Urinary bladder (tissue), 4 donors: Measurements from ENCODE around the gene FBXO15. TPM values are rescaled to one million over a fixed set of nuclear protein-coding genes. Genes with fewer than 3 reads are reported as not detected.
A peak's percentile ranks its signal among the peaks of the same experiment; 100 is the strongest.

Source experiments
- DNase-seq: peaks from one replicate; pipeline ENCODE4 v3.0.0-alpha.2; 2015; ENCODE audit errors: extremely low spot score
- H3K27ac ChIP-seq: one replicate; pipeline ENCODE4 v1.5.1; 2013; ENCODE audit warnings: low read depth, mild to moderate bottlenecking, moderate library complexity
- H3K36me3 ChIP-seq: one replicate; pipeline ENCODE4 v1.6.1; 2013; ENCODE audit warnings: mild to moderate bottlenecking, moderate library complexity; ENCODE audit not compliant: insufficient read depth
- H3K4me1 ChIP-seq: one replicate; pipeline ENCODE4 v1.6.1; 2013; ENCODE audit warnings: mild to moderate bottlenecking, moderate library complexity; ENCODE audit not compliant: insufficient read depth
- H3K4me3 ChIP-seq: one replicate; pipeline ENCODE4 v1.5.1; 2013; ENCODE audit warnings: low read depth, low read length
- WGBS: extraction: QIAGEN DNeasy Blood & Tissue Kit; methylation state at CpG from one replicate; pipeline ENCODE4 v1.1.7; 2013; 5-methylcytosine and 5-hydroxymethylcytosine counted together
- polyA plus RNA-seq: library from polyadenylated mRNA; stranded (reverse); fragments of 200-250 nt; gene quantifications from one replicate; pipeline ENCODE4 v1.2.3, GENCODE V29; 2013
- total RNA-seq: library from RNA; depleted of rRNA; stranded (reverse); fragments of >200 nt; gene quantifications from one replicate; pipeline ENCODE4 v1.2.3, GENCODE V29; 2014
- donor health status: healthy with polysubstance abuse.
- donor health status: healthy.

FBXO15 gene
- total and polyA plus RNA-seq, 2 donors = 0.38 to 1.1 TPM

DNA sequence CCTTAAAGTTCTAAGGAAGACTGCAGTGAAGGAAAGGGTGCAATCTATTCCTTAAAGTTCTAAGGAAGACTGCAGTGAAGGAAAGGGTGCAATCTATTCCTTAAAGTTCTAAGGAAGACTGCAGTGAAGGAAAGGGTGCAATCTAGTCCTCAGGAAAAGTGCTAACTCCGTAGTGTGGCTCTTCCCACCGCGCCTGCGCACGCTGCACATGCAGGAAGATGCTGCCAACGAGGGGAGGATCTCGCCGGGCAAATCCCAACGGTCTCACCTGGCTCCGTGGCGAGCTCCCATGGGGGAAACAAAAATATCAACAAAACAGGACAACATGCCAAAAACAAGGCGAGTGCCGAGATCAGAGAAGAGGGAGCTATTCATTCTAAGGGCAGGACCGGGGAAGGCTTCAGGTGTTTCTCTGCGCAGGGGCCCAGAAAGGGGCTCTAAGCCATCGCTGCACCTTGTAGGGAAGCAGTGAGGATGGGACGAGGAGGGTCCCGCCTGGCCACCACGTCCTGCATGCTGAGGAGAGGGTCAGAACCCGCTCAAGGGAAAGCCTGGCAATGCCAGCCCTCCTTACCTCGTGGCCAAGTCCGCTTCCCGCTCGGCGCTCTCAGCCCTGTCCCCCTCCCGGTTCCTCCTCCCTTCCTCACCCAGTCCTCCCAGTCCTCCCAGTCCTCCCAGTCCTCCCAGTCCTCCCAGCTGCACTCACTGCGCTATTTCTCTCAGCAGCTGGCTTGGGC, 25.2 kb upstream of the FBXO15 start:
- Histone ChIP-seq H3K4me1 (no peaks in the 10 kb centered on the region), H3K36me3 (no peaks in the 10 kb centered on the region), H3K27ac (no peak overlapping the region), H3K4me3 (no peak overlapping the region)
- WGBS = 87% methylated on average over 27 of the region's 27 CpGs
- DNase-seq = no peak

DNA sequence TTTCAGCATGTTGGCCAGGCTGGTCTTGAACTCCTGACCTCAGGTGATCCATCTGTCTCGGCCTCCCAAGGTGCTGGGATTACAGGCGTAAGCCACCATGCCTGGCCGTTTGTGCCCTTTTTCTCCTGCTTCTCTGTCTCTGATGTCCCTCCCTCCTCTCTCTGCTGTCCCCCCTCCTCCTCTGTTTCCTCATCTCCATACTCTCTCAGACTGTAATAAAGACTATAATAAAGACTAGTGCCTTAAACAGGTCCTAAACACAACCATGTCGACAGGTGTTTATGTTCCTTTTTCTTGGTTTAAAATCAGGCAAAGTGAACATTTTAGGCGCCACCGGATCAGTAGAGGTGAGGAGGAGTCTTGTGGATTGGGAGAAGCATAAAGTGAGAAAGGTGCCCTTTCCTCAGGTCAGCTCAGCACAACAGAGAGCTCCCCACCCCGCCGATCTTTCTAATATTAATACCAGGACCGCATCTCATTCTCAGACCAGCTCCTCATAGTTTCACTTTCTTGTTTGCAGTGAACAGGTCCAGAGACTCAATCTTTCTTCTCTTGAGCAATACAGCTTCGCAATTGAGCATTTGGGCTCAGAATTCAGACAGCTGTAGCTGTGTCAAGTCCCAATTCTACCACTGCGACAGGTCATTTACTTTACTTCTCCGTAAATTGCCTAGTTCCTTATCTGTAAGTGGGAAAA, 24.4 kb upstream of the FBXO15 start:
- H3K36me3 ChIP-seq = no peaks in the 10 kb centered on the region
- WGBS = 67% methylated on average over 12 of the region's 12 CpGs
- H3K27ac ChIP-seq = no peak overlapping the region
- DNase-seq = no peak
- no peaks in the 10 kb centered on the region for H3K4me1 ChIP-seq
- no peak overlapping the region for H3K4me3 ChIP-seq

DNA sequence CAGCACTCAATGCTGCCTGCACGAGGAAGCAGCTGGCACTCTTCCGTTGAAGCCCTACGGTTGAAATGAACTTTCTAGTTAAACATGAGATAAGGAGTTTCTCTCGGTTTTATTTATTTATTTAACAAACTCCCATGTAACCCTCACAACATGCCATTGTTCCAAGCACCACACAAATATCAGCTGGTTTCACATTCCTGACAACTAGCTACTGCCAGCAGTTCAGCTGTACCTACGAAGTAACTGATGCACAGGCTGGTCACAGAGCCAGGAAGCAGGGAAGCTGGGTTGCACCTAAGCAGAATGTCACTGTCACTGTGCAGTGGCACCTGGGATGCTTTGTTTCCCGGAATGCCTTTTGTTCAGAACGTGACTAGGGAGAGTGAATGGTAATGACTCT, 18.8 kb upstream of the FBXO15 start:
- DNase-seq = no peak
- 32% methylated on average over 7 of the region's 7 CpGs for WGBS
- H3K27ac ChIP-seq = no peak overlapping the region

DNA sequence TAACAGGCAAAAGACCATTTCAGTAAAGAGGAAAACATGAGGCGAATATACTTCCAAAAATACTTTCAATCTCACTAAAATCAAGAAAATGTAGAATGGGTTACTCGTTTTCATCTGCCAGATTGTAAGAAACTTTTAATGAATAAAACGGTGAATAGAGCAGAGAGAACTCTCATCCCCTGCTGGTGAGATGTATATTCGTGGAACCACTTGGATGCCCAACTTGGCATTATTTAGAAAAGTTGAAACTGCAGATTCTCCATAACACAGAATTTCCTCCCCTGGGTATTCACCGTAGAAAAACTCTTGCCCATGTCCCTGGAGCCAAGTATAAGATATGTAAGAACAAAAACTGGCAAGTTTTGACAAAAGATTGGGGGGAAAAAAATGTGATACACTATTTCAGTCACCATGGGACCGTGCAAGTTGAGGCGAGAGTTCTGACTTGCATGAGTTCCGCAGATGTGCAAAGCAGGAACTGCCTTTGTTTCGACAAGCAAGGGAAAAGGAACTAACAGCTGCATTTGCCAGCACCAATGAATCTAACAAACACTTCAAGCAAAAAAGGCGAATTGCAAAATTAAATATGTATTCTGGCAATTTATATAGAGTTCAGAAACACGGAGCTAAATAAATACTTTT, 15.5 kb upstream of the FBXO15 start:
- no peak overlapping the region for H3K27ac ChIP-seq
- peaks cover 2% of the 10 kb centered on the region for H3K36me3 ChIP-seq
- H3K4me1 ChIP-seq = no peaks in the 10 kb centered on the region
- WGBS = 76% methylated on average over 11 of the region's 11 CpGs
- no peak overlapping the region for H3K4me3 ChIP-seq
- DNase-seq = peak; percentile 61

More for the DNA sequence above, 18.8 kb upstream of the FBXO15 start:
- Histone ChIP-seq H3K36me3 (no peaks in the 10 kb centered on the region), H3K4me3 (no peak overlapping the region), H3K4me1 (no peaks in the 10 kb centered on the region)

DNA sequence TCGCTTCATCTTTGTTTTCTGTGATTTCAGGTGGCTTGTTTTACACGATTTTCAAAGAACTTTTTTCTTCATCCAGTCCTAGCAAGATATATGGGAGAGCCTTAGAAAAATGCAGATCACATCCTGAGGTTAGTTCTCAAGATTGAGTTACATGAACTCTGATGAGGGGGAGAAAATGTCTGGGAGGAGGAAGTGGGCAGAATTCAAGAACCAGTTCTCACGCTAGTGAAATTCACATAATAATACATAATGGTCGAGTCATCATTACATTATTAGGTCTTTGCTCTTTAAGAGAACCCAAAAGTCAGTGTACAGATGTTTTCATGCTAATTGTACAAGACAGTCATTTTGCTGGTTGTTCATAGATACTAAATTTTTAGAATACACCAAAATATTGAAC, 7.6 kb upstream of the FBXO15 start:
- 86% methylated on average over 4 of the region's 4 CpGs for WGBS

DNA sequence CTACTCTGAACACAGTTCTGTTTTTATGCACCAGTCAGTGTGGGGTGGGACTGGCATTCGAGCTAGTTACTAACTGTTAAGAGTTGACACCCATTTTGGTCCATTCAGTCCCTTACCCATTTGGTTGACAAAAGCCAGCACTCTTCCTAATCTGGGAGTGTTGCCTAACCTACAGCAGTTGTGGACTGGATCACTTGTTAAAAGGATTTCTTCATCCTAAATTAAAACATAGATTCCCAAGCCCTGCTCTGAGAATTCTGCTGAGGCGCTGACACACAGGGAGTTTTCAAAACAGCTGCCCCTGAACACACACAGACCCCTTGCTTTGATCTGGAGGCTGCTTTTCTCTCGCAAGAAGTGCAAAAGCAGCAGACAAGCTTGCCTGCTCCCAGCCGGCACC, 7.1 kb upstream of the FBXO15 start:
- no peak overlapping the region for H3K27ac ChIP-seq
- 86% methylated on average over 4 of the region's 4 CpGs for WGBS
- peaks cover 2% of the 10 kb centered on the region for H3K36me3 ChIP-seq
- H3K4me3 ChIP-seq = no peak overlapping the region
- H3K4me1 ChIP-seq = no peaks in the 10 kb centered on the region
- no peak for DNase-seq

More for the DNA sequence above, 7.6 kb upstream of the FBXO15 start:
- Histone ChIP-seq H3K4me1 (no peaks in the 10 kb centered on the region), H3K27ac (no peak overlapping the region), H3K36me3 (peaks cover 5% of the 10 kb centered on the region), H3K4me3 (no peak overlapping the region)
- DNase-seq = no peak

DNA sequence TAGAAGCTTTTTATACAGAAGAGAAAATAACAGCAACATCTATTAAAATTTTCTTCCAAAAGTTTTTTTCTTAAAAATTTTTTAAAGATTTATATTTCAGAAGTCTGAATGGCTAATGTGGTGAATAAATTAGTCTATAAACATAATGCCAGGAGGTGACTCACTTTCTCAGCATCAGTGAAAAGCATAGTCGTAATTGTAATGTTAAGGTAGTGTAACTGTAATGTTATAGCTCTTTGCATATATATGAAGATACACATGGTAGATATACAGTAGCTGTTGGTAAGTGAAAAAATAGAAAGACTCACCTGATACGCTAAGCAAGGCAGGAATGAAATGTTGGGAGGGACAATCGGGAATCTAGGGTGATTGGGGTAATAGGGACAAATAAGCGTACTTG, 6.2 kb upstream of the FBXO15 start:
- no peak for DNase-seq
- WGBS = 92% methylated on average over 4 of the region's 4 CpGs
- Histone ChIP-seq H3K4me1 (no peaks in the 10 kb centered on the region), H3K27ac (no peak overlapping the region), H3K36me3 (peaks cover 2% of the 10 kb centered on the region), H3K4me3 (no peak overlapping the region)

DNA sequence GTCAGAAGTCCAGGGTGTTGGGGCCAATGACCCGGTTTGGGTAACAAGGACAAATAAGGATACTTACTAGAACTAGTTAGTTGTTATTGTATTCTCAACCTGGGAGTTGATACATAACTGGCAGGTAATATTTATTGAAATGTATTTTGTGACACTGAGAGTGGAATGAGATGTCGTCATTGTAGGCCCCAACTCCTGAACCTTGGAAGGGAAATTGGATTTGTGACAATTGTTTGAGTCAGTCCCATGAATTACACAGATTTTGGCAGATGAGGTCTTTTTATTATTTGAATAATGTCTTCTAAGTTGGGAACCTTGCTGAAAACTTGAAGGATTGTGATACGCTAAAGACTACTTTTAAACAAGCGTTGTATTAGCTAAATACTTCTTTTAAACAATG, 5.7 kb upstream of the FBXO15 start:
- DNase-seq = no peak
- Histone ChIP-seq H3K4me3 (no peak overlapping the region), H3K27ac (no peak overlapping the region), H3K36me3 (peaks cover 2% of the 10 kb centered on the region), H3K4me1 (no peaks in the 10 kb centered on the region)
- WGBS = 87% methylated on average over 4 of the region's 4 CpGs

DNA sequence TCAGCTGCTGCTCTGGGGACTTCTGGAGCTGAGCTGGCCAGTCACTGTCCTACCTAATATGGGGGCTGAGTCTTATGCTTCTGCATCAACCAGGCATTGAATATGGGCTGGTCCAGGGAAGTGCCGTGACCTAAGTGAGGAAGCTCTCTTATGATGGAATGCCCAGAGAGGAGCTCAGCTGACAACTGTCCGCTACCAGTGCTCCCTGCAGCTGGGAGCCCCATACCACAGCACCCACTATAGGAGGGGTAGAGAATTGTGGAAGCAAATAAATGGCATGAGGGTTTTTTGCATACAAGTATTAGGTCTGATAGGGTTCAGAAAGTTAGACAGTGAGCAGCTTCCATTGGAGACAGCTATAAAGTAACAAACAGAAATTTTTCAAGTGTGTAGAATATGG, 5.2 kb upstream of the FBXO15 start:
- H3K4me3 ChIP-seq = no peak overlapping the region
- H3K4me1 ChIP-seq = no peaks in the 10 kb centered on the region
- DNase-seq = no peak
- WGBS = 92% methylated on average over 2 of the region's 2 CpGs
- peaks cover 2% of the 10 kb centered on the region for H3K36me3 ChIP-seq
- H3K27ac ChIP-seq = no peak overlapping the region

DNA sequence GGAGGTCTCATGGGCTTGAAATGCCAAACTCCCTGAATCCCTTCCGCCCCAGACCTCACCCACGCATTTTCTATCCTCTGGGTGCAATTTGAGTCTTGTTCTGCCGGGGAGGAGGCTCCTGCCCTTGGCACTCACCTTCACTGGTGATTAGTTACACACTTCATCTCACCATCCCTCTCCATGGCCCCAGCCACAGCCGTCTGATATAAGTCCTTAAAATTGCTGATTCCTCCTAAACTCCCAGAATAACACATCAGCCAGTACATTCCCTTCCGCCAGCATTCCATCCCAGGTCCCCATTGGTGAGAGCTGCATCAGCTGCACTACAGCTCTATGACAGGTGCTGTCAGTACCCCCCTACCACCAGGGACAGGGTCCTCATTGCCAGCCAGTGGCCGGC, 4.6 kb upstream of the FBXO15 start:
- DNase-seq = no peak
- no peak overlapping the region for H3K4me3 ChIP-seq
- no peaks in the 10 kb centered on the region for H3K4me1 ChIP-seq
- WGBS = 87% methylated on average over 6 of the region's 6 CpGs
- no peak overlapping the region for H3K27ac ChIP-seq
- peaks cover 2% of the 10 kb centered on the region for H3K36me3 ChIP-seq

DNA sequence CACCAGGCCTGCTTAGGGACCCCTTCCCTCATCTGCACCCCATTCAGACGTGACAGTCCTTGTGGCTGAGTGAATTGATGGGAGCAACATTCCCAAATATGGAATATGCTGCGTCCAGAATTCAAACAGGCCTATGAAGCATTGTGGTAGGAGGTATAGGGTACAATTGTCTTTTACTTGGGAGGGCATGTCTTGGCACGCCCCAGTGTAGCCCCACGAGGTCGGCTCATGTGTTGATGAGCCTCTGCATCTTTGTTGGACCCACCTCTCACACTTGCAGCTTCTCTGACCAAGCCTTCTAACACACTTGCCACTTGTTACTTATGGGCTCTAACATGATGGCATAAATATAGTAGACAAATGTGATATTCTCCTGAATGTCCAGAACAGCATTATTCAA, 2.2 kb upstream of the FBXO15 start:
- Histone ChIP-seq H3K4me3 (no peak overlapping the region), H3K4me1 (no peaks in the 10 kb centered on the region), H3K36me3 (no peaks in the 10 kb centered on the region), H3K27ac (no peak overlapping the region)
- no peak for DNase-seq
- 76% methylated on average over 5 of the region's 5 CpGs for WGBS

DNA sequence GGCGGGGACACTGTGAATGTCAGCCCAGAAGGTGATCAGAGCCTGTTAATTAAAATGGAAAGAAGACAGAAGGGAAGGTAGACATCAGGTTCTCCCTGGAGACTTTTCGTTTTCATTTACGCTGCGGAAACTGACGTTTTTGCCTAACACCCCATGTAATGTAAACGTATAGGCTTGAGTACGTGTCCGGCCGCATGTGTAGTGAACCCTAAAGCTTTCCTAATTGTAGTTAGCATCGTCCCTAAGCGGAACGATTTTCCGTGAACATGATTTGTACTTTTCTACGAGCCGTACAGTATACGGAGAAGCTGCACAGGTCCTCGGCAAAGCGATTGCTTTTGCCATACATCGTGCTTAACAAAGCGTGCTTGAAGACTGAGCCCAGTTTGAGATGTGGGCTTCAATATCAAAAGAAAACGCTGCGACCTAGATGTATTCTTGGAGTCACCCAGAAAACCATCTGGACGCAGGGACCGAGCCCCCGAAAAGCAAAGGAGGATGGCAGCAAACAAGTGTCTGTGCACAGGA, 973 bp upstream of the FBXO15 start:
- Histone ChIP-seq H3K36me3 (no peaks in the 10 kb centered on the region), H3K4me1 (no peaks in the 10 kb centered on the region)
- DNase-seq = no peak

DNA sequence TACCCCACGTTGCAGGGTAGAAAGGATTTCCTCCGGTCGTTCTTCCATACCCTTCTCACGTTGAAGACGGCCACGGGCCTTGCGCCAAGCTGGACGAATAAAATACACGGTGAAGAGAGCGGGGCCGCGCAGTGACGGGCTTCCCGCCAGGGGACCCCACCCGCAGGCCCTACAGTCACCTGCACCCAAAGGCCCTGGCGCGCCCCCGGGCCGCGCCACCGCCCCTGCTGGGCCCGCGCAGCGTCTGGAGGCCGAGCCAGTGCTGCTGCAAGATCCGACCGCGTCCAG, 199 bp downstream of the FBXO15 start:
- no peaks in the 10 kb centered on the region for H3K36me3 ChIP-seq
- H3K4me1 ChIP-seq = no peaks in the 10 kb centered on the region
- H3K27ac ChIP-seq = peak overlapping the region; percentile 15
- peak overlapping the region; percentile 61 for H3K4me3 ChIP-seq
- DNase-seq = no peak
- WGBS = under 1% methylated on average over 28 of the region's 28 CpGs

More for the DNA sequence above, 973 bp upstream of the FBXO15 start:
- Histone ChIP-seq H3K4me3 (peak overlapping the region; percentile 51), H3K27ac (no peak overlapping the region)
- WGBS = under 1% methylated on average over 25 of the region's 25 CpGs

DNA sequence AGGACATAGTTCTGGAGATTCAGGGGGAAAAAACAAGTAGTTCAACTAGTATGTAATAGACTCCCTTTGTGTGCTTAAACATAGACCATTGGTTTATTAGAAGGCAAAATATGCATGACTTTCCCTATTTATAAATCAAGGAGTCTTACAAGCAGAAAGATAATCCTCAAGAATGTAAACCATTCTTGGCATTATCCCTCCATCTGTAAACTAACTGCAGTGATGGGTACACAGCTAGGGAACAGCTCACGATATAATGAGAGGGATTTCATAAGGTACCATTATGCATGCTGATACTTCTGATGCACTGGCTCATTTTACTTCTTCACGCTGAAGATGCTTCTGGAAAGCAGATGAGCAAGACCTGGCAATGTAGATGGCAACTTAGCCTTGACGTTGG, 878 bp downstream of the FBXO15 start:
- 15% methylated on average over 3 of the region's 3 CpGs for WGBS
- H3K36me3 ChIP-seq = no peaks in the 10 kb centered on the region
- no peak overlapping the region for H3K27ac ChIP-seq
- no peak overlapping the region for H3K4me3 ChIP-seq
- no peak for DNase-seq
- H3K4me1 ChIP-seq = no peaks in the 10 kb centered on the region
